CD14-positive monocyte (primary cell): ENCODE measurements around the gene GATC. TPM values are rescaled to one million over a fixed set of nuclear protein-coding genes. Genes with fewer than 3 reads are reported as not detected.

Experiments
- DNase-seq, 3 donors: peaks; one replicate each; pipeline ENCODE4 v3.0.0-alpha.2; 2011 to 2022
- H2AFZ ChIP-seq: 2 replicates; pipeline ENCODE4 v1.6.0; 2012; ENCODE audit warnings: mild to moderate bottlenecking, low read depth, low read length, inconsistent platforms; ENCODE audit not compliant: insufficient read depth, poor library complexity, severe bottlenecking
- H3K27ac ChIP-seq, 2 donors: 1 replicate in 1 of 2; 2 replicates in 1 of 2; pipeline ENCODE4 v1.5.1; 2012 to 2013; ENCODE audit warnings: low read length in 2 of 2, control low read depth in 1 of 2, inconsistent platforms in 1 of 2, low read depth in 1 of 2, mild to moderate bottlenecking in 1 of 2
- H3K27me3 ChIP-seq, 2 donors: one replicate each; pipeline versions ENCODE4 v1.6.0 to v1.6.1; 2011 to 2013; ENCODE audit warnings: low read length in 2 of 2; ENCODE audit not compliant: control insufficient read depth in 2 of 2, insufficient read depth in 2 of 2
- H3K36me3 ChIP-seq, 2 donors: replicated peaks in 1 of 2; 1 replicate in 1 of 2; 2 replicates in 1 of 2; pipeline versions ENCODE4 v1.5.1 to v1.6.1; 2012 to 2013; ENCODE audit warnings: low read length in 2 of 2, control low read depth in 1 of 2, inconsistent platforms in 1 of 2, mild to moderate bottlenecking in 1 of 2; ENCODE audit not compliant: insufficient read depth in 2 of 2, control insufficient read depth in 1 of 2
- H3K4me1 ChIP-seq, 2 donors: 1 replicate in 1 of 2; 2 replicates in 1 of 2; pipeline versions ENCODE4 v1.5.1 to v1.6.1; 2012 to 2013; ENCODE audit warnings: low read length in 2 of 2, control low read depth in 1 of 2, inconsistent platforms in 1 of 2, mild to moderate bottlenecking in 1 of 2, moderate library complexity in 1 of 2; ENCODE audit not compliant: insufficient read depth in 2 of 2, control insufficient read depth in 1 of 2
- H3K4me2 ChIP-seq: replicated peaks from 2 replicates; pipeline ENCODE3; 2012; ENCODE audit warnings: low read length, moderate library complexity, mild to moderate bottlenecking; ENCODE audit not compliant: poor library complexity, severe bottlenecking; ENCODE audit errors: extremely low read depth
- H3K4me3 ChIP-seq, 3 experiments: fragments of 200-600 bp in 1 of 3; sonication (generic) in 1 of 3; replicated peaks in 1 of 3; 1 replicate in 2 of 3; 2 replicates in 1 of 3; pipeline ENCODE4 v1.5.1; 2011 to 2013; ENCODE audit warnings: low read length in 3 of 3, mild to moderate bottlenecking in 3 of 3, control low read depth in 2 of 3, low read depth in 2 of 3, inconsistent platforms in 1 of 3, moderate library complexity in 1 of 3
- H3K79me2 ChIP-seq: 2 replicates; pipeline ENCODE4 v1.6.0; 2012; ENCODE audit warnings: mild to moderate bottlenecking, control low read depth, inconsistent platforms, low read length, moderate library complexity; ENCODE audit not compliant: insufficient read depth
- H3K9ac ChIP-seq: 2 replicates; pipeline ENCODE4 v1.6.0; 2017; ENCODE audit warnings: low read length, mild to moderate bottlenecking; ENCODE audit not compliant: insufficient read depth, poor library complexity, severe bottlenecking
- H3K9me3 ChIP-seq, 2 donors: replicated peaks in 1 of 2; 1 replicate in 1 of 2; 2 replicates in 1 of 2; pipeline versions ENCODE4 v1.5.1 to v1.6.1; 2012 to 2013; ENCODE audit warnings: low read length in 2 of 2, control low read depth in 1 of 2; ENCODE audit not compliant: control insufficient read depth in 1 of 2, insufficient read depth in 1 of 2
- H4K20me1 ChIP-seq: 2 replicates; pipeline ENCODE4 v1.6.0; 2012; ENCODE audit warnings: mild to moderate bottlenecking, low read length, control low read depth, moderate library complexity; ENCODE audit not compliant: insufficient read depth
- H3K27ac Mint-ChIP-seq, 7 donors: one replicate each; pipeline ENCODE4 v1.8.0; 2020; ENCODE audit warnings: mild to moderate bottlenecking in 7 of 7, mixed read lengths in 7 of 7, moderate library complexity in 6 of 7, inconsistent platforms in 2 of 7
- H3K27me3 Mint-ChIP-seq, 3 donors: one replicate each; pipeline ENCODE4 v1.8.0; 2021 to 2022; ENCODE audit warnings: low read depth in 3 of 3, mild to moderate bottlenecking in 3 of 3, mixed read lengths in 3 of 3, moderate library complexity in 3 of 3, inconsistent platforms in 1 of 3
- H3K36me3 Mint-ChIP-seq, 2 donors: one replicate each; pipeline ENCODE4 v1.8.0; 2020; ENCODE audit warnings: mixed read lengths in 2 of 2, inconsistent platforms in 1 of 2, mild to moderate bottlenecking in 1 of 2
- H3K4me1 Mint-ChIP-seq: one replicate; pipeline ENCODE4 v1.8.0; 2020; ENCODE audit warnings: mild to moderate bottlenecking, mixed read lengths
- H3K4me3 Mint-ChIP-seq, 2 donors: one replicate each; pipeline ENCODE4 v1.8.0; 2020; ENCODE audit warnings: mild to moderate bottlenecking in 2 of 2, mixed read lengths in 2 of 2, moderate library complexity in 1 of 2
- H3K9me3 Mint-ChIP-seq, 7 donors: one replicate each; pipeline ENCODE4 v1.8.0; 2020 to 2022; ENCODE audit warnings: mixed read lengths in 7 of 7, mild to moderate bottlenecking in 6 of 7, moderate library complexity in 6 of 7, inconsistent platforms in 2 of 7
- WGBS: methylation state at CpG from one replicate; pipeline ENCODE4 v1.1.5; 2013; ENCODE audit warnings: missing lambda C conversion rate; ENCODE audit not compliant: insufficient coverage; 5-methylcytosine and 5-hydroxymethylcytosine counted together
- intact Hi-C, 2 donors: fragments of 100-400 bp; cut with micrococcal nuclease; formaldehyde crosslinking; loops; one replicate each; pipeline versions ENCODE4 v1.15.0 to v1.15.1; 2023
- polyA plus RNA-seq, 3 donors: library from polyadenylated mRNA; depleted of rRNA in 1 of 3; unstranded in 2 of 3; stranded (reverse) in 1 of 3; fragments of 300-500 nt in 2 of 3; fragments of >200 nt in 1 of 3; fragmentation: Illumina TruSeq in 2 of 3; gene quantifications; 1 replicate in 2 of 3; 2 replicates in 1 of 3; pipeline ENCODE4 v1.2.3, GENCODE V29; 2012 to 2021
- TF ChIP-seq, protein P1 (sequence below): fragments of 200-600 bp; IDR thresholded peaks from one replicate; pipeline ENCODE4 v1.8.0; 2022; ENCODE audit warnings: antibody characterized with exemption, mild to moderate bottlenecking

GATC gene
- polyA plus RNA-seq, 3 donors, result 10.7 to 13.8 (median 11.3) TPM

DNA sequence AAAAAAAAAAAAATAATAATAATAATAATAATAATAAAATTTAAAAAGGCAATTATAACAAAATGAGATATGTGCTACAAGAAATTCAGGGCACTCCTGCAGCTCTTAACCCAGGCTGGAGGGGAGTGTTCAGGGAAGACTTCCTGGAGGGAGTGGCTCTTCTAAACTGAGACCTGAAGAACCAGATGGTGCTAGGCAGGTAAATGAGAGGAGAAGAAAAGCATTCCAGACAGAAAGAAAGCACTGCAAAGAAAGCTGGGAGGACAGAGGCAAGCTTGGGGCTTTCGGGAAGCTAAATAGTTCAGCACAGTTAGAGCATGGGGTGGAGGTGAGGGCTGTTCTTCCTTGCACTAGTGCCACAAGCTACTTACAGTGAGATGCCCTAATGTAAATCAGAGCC is 33.2 kb downstream of the GATC start:
- no peaks in the 10 kb centered on the region for H3K36me3 ChIP-seq
- no peak overlapping the region for H3K4me3 Mint-ChIP-seq
- DNase-seq, result no peak

DNA sequence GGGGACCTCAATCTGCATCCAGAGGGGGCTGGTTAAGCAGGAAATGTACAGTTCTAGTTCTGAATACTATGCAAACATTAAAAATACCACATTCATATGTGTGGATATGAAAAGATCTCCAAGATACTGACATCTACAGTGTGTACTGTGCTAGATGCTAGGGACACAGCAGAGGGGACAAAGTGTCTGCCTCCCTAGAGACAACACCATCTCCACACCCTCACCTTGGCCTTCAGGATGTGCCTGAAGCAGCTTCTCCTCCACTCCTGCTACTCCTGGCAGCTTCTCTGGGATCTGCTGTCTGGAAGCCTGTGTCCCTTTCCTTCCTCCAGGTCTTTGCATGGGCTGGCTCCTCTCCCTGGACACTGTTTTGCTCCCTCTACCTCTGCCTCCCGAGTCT is 34.0 kb downstream of the GATC start:
- no peak for DNase-seq
- Histone ChIP-seq H3K4me3 (no peak overlapping the region), H3K36me3 (no peaks in the 10 kb centered on the region), H3K27me3 (no peaks in the 10 kb centered on the region), H3K4me2 (no peak overlapping the region), H4K20me1 (no peaks in the 10 kb centered on the region), H2AFZ (no peak overlapping the region), H3K79me2 (no peaks in the 10 kb centered on the region), H3K9me3 (no peaks in the 10 kb centered on the region), H3K9ac (no peak overlapping the region), H3K27ac (no peak overlapping the region), H3K4me1 (peaks cover 0 to 2% of the 10 kb centered on the region in 2 donors)
- Mint-ChIP-seq H3K36me3 (peaks cover 0 to 4% of the 10 kb centered on the region in 2 donors), H3K27me3 (peaks cover 0 to 1% (median 0%) of the 10 kb centered on the region in 3 donors), H3K9me3 (no peaks in the 10 kb centered on the region), H3K4me3 (no peak overlapping the region), H3K4me1 (peaks cover 10% of the 10 kb centered on the region), H3K27ac (peak overlapping the region in 1 of 7 donors; percentile 9)
- WGBS, result 73% methylated on average over 1 of the region's 1 CpG
- intact Hi-C loops, result no loop called here
- TF ChIP-seq, protein P1, sequence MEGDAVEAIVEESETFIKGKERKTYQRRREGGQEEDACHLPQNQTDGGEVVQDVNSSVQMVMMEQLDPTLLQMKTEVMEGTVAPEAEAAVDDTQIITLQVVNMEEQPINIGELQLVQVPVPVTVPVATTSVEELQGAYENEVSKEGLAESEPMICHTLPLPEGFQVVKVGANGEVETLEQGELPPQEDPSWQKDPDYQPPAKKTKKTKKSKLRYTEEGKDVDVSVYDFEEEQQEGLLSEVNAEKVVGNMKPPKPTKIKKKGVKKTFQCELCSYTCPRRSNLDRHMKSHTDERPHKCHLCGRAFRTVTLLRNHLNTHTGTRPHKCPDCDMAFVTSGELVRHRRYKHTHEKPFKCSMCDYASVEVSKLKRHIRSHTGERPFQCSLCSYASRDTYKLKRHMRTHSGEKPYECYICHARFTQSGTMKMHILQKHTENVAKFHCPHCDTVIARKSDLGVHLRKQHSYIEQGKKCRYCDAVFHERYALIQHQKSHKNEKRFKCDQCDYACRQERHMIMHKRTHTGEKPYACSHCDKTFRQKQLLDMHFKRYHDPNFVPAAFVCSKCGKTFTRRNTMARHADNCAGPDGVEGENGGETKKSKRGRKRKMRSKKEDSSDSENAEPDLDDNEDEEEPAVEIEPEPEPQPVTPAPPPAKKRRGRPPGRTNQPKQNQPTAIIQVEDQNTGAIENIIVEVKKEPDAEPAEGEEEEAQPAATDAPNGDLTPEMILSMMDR, result no peak

More for the DNA sequence above, 33.2 kb downstream of the GATC start:
- Histone ChIP-seq H3K4me2 (no peak overlapping the region), H3K9me3 (no peaks in the 10 kb centered on the region), H3K79me2 (no peaks in the 10 kb centered on the region), H3K4me1 (peaks cover 4 to 5% of the 10 kb centered on the region in 2 donors), H3K9ac (no peak overlapping the region), H3K4me3 (no peak overlapping the region), H2AFZ (no peak overlapping the region), H3K27me3 (no peaks in the 10 kb centered on the region), H3K27ac (no peak overlapping the region), H4K20me1 (no peaks in the 10 kb centered on the region)
- TF ChIP-seq, protein P1, result no peak
- WGBS, result no CpG with 5 or more reads among the region's 1 CpG
- intact Hi-C loops, result no loop called here
- no peak overlapping the region for H3K27ac Mint-ChIP-seq
- H3K36me3 Mint-ChIP-seq, result peaks cover 0 to 4% of the 10 kb centered on the region in 2 donors
- peaks cover 0 to 1% (median 0%) of the 10 kb centered on the region in 3 donors for H3K27me3 Mint-ChIP-seq
- H3K4me1 Mint-ChIP-seq, result peaks cover 14% of the 10 kb centered on the region
- peaks cover 0 to under 1% (median 0%) of the 10 kb centered on the region in 7 donors for H3K9me3 Mint-ChIP-seq
